Transverse colon (tissue), 4 donors: ENCODE results near the gene HOXB6. TPM values are rescaled to one million over a fixed set of nuclear protein-coding genes. Genes with fewer than 3 reads are reported as not detected.

Experiments
- DNase-seq: peaks from one replicate; pipeline ENCODE4 v3.0.0-alpha.2; 2019
- H3K27ac ChIP-seq, 4 donors: fragments of 200-600 bp; sonication (generic); 2 replicates each; pipeline ENCODE4 v1.5.1; 2016 to 2018; ENCODE audit warnings: inconsistent platforms in 4 of 4
- H3K27me3 ChIP-seq: fragments of 200-600 bp; sonication (generic); 2 replicates; pipeline ENCODE4 v1.5.1; 2017; ENCODE audit warnings: inconsistent platforms
- H3K36me3 ChIP-seq, 4 donors: fragments of 200-600 bp; sonication (generic); 2 replicates each; pipeline ENCODE4 v1.5.1; 2017 to 2019; ENCODE audit warnings: inconsistent platforms in 4 of 4
- H3K4me1 ChIP-seq, 4 donors: fragments of 200-600 bp; sonication (generic); 2 replicates each; pipeline ENCODE4 v1.5.1; 2017 to 2020; ENCODE audit warnings: inconsistent platforms in 4 of 4
- H3K4me3 ChIP-seq, 4 donors: fragments of 200-600 bp; sonication (generic); 1 replicate in 1 of 4; 2 replicates in 3 of 4; pipeline versions ENCODE4 v1.5.1 to v1.6.1; 2017 to 2019; ENCODE audit warnings: inconsistent platforms in 4 of 4
- H3K9me3 ChIP-seq, 2 donors: fragments of 200-600 bp; sonication (generic); 2 replicates each; pipeline ENCODE4 v1.5.1; 2017 to 2019; ENCODE audit warnings: inconsistent platforms in 2 of 2
- EP300 ChIP-seq: sonication (generic); formaldehyde crosslinking; IDR thresholded peaks from one replicate; pipeline ENCODE4 v1.6.1; 2017; ENCODE audit warnings: antibody characterized with exemption, low read depth
- POLR2A ChIP-seq: fragments of 450-650 bp; IDR thresholded peaks from one replicate; pipeline ENCODE4 v1.6.1; 2016; ENCODE audit warnings: antibody characterized with exemption, mild to moderate bottlenecking, moderate library complexity
- POLR2AphosphoS5 ChIP-seq, 3 donors: sonication (generic); formaldehyde crosslinking; IDR thresholded peaks; one replicate each; pipeline ENCODE4 v1.6.1; 2016; ENCODE audit warnings: antibody characterized with exemption in 3 of 3
- WGBS, 2 donors: methylation state at CpG; one replicate each; pipeline ENCODE4 v1.1.5; 2018; ENCODE audit warnings: low coverage in 1 of 2; 5-methylcytosine and 5-hydroxymethylcytosine counted together
- in situ Hi-C, 4 donors: fragments of 200-750 bp; cut with MboI; loops; one replicate each; pipeline versions ENCODE4 v1.15.0 to v1.15.1; 2017; ENCODE audit warnings: low sequenced_read_pairs in 3 of 4, low pct_ligation_motif_present in 1 of 4, low pct_unique_long_range_greater_than_20kb in 1 of 4
- intact Hi-C: fragments of 100-400 bp; cut with DNase I; formaldehyde crosslinking; loops from one replicate; pipeline ENCODE4 v1.15.1; 2023; ENCODE audit warnings: low total_unique reads
- total RNA-seq, 4 donors: library from RNA; depleted of rRNA; stranded (reverse); fragments of >200 nt; gene quantifications; one replicate each; pipeline ENCODE4 v1.1.0, GENCODE V29; 2016
- TF ChIP-seq, protein P1 (sequence below), 5 experiments: fragments of 200-600 bp in 3 of 5; fragments of 450-650 bp in 2 of 5; sonication (generic) in 3 of 5; IDR thresholded peaks; 1 replicate in 2 of 5; 2 replicates in 3 of 5; pipeline ENCODE4 v1.5.1; 2016 to 2017; ENCODE audit warnings: antibody characterized with exemption in 5 of 5, inconsistent platforms in 3 of 5, mild to moderate bottlenecking in 2 of 5, moderate library complexity in 1 of 5

HOXB6 gene
- total RNA-seq, 4 donors from 2014 or later: 42.7 to 78.4 (median 62.5) TPM

GRCh38 chr17:48605991-48606891, 1.5 kb upstream of the HOXB6 start:
- WGBS, 2 donors: 87 to 90% methylated on average over 29 to 41 of the region's 41 CpGs
- TF ChIP-seq, protein P1, sequence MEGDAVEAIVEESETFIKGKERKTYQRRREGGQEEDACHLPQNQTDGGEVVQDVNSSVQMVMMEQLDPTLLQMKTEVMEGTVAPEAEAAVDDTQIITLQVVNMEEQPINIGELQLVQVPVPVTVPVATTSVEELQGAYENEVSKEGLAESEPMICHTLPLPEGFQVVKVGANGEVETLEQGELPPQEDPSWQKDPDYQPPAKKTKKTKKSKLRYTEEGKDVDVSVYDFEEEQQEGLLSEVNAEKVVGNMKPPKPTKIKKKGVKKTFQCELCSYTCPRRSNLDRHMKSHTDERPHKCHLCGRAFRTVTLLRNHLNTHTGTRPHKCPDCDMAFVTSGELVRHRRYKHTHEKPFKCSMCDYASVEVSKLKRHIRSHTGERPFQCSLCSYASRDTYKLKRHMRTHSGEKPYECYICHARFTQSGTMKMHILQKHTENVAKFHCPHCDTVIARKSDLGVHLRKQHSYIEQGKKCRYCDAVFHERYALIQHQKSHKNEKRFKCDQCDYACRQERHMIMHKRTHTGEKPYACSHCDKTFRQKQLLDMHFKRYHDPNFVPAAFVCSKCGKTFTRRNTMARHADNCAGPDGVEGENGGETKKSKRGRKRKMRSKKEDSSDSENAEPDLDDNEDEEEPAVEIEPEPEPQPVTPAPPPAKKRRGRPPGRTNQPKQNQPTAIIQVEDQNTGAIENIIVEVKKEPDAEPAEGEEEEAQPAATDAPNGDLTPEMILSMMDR (IDR thresholded peaks at IDR 0.05): no peak
- TF ChIP-seq POLR2AphosphoS5 (IDR thresholded peaks at IDR 0.05) (no peak), POLR2A (no peak), EP300 (no peak)
- peaks cover 19% of the 10 kb centered on the region for H3K27me3 ChIP-seq
- in situ Hi-C loops (no loop called here), intact Hi-C loops (no loop called here)
- peak overlapping the region in 3 of 4 donors; percentile 86 to 95 (median 89) for H3K27ac ChIP-seq
- H3K36me3 ChIP-seq: no peaks in the 10 kb centered on the region
- no peak overlapping the region for H3K4me3 ChIP-seq
- H3K4me1 ChIP-seq: peaks cover 0 to 39% (median 32%) of the 10 kb centered on the region in 4 donors
- no peak for DNase-seq
- no peaks in the 10 kb centered on the region for H3K9me3 ChIP-seq

DNA sequence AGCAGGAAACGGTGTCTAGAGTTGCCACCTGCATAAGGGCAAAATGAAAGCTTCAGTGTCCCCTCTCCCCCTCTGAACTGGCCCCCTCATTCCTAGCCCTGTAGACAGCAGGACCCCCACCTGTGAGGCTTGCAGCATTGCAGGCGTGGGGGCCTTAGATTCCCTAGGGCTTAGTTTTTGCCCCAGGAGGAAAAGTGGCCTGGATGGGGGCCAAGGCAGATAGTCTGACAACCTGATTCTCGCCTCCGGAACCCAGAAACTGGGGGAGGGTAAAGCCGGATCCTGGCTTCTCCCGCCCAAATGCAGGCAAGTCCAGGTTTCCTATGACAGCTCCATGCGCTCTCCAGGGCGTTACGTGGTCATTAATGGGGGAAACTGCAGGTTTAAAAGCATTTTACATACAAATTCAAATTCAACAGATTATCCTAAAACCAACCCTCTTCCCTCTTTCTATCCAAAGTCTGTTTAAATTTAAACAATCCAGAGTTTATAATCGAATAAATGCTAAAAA, 678 bp upstream of the HOXB6 start:
- no peaks in the 10 kb centered on the region for H3K9me3 ChIP-seq
- in situ Hi-C loops (no loop called here), intact Hi-C loops (no loop called here)
- peak overlapping the region; percentile 86 to 95 (median 90) for H3K27ac ChIP-seq
- WGBS, 2 donors: 61 to 64% methylated on average over 2 to 10 of the region's 10 CpGs
- no peaks in the 10 kb centered on the region for H3K36me3 ChIP-seq
- DNase-seq: no peak
- H3K4me1 ChIP-seq: peaks cover 0 to 46% (median 38%) of the 10 kb centered on the region in 4 donors
- peaks cover 17% of the 10 kb centered on the region for H3K27me3 ChIP-seq
- TF ChIP-seq POLR2AphosphoS5 (IDR thresholded peaks at IDR 0.05) (no peak), POLR2A (no peak), EP300 (no peak)
- TF ChIP-seq, protein P1 (IDR thresholded peaks at IDR 0.05): no peak
- H3K4me3 ChIP-seq: peak overlapping the region in 1 of 4 donors; percentile 66

- H3K27me3 ChIP-seq: peaks cover 17% of the 10 kb centered on the region
- peaks cover 6 to 49% (median 39%) of the 10 kb centered on the region in 4 donors for H3K4me1 ChIP-seq
- peak overlapping the region; percentile 86 to 95 (median 90) for H3K27ac ChIP-seq
- peak; percentile 75 for DNase-seq
- TF ChIP-seq POLR2AphosphoS5 (IDR thresholded peaks at IDR 0.05) (peak; percentile 5 to 77 (median 69)), EP300 (no peak), POLR2A (peak; percentile 69)
- TF ChIP-seq, protein P1 (IDR thresholded peaks at IDR 0.05): no peak
- intact Hi-C loops (no loop called here), in situ Hi-C loops (no loop called here)
- 10 to 21% methylated on average over 8 to 21 of the region's 21 CpGs for WGBS, 2 donors
- H3K36me3 ChIP-seq: no peaks in the 10 kb centered on the region
- peak overlapping the region; percentile 7 to 66 (median 41) for H3K4me3 ChIP-seq
- no peaks in the 10 kb centered on the region for H3K9me3 ChIP-seq
These were observed 622 bp downstream of the HOXB6 start for GRCh38 chr17:48603959-48604769.
